ENCODE data around the gene TRIP10. TPM values are rescaled to one million over a fixed set of nuclear protein-coding genes. Genes with fewer than 3 reads are reported as not detected.

TRIP10 gene
- total RNA-seq, 1 experiment from 2014 or later = 96.6 TPM

- intact Hi-C loops (cut with micrococcal nuclease) = no loop called here
- Histone ChIP-seq H3K27ac (ENCODE audit: low read length) (no peak overlapping the region), H3F3A (ENCODE audit: low read length, unreplicated experiment) (no peaks in the 10 kb centered on the region), H4K20me1 (ENCODE audit: low read length) (no peaks in the 10 kb centered on the region), H3K9ac (ENCODE audit: low read length) (no peak overlapping the region), H3K36me3 (ENCODE audit: low read depth, low read length) (no peaks in the 10 kb centered on the region), H3K27me3 (ENCODE audit: low read length) (peaks cover 14% of the 10 kb centered on the region), H3K9me2 (replicated peaks; ENCODE audit: low read length) (no peaks in the 10 kb centered on the region), H3K9me3 (ENCODE audit: low read length) (no peaks in the 10 kb centered on the region), H2AFZ (ENCODE audit: low read length) (no peak overlapping the region), H3K79me2 (ENCODE audit: low read length) (no peaks in the 10 kb centered on the region), H3K4me1 (ENCODE audit: insufficient read depth, low read length) (no peaks in the 10 kb centered on the region), H3K4me2 (ENCODE audit: low read length) (no peak overlapping the region), H3K4me3 (ENCODE audit: low read length) (no peak overlapping the region)
- no peak for ATAC-seq
- BruUV-seq (replicated peaks) = no TSS peak
- DNase-seq = no peak
- TF ChIP-seq CTCF (conservative IDR thresholded peaks at IDR 0.05; ENCODE audit: low read depth, low read length) (no peak), EZH2 (IDR thresholded peaks at IDR 0.05; ENCODE audit: low read length, unreplicated experiment) (no peak), EZH2phosphoT487 (IDR thresholded peaks at IDR 0.05; ENCODE audit: borderline replicate concordance, low read length) (no peak)
- ChIA-PET CTCF (no interaction called here), POLR2A (ENCODE audit: unreplicated experiment) (interaction anchor here (0.6 kb wide), 1 partner anchor 147 kb away, joined by 4 read pairs; no protein-coding TSS in a partner anchor)
Measured at GRCh38 chr19:6714749-6715555, 24.5 kb upstream of the TRIP10 start.

DNA sequence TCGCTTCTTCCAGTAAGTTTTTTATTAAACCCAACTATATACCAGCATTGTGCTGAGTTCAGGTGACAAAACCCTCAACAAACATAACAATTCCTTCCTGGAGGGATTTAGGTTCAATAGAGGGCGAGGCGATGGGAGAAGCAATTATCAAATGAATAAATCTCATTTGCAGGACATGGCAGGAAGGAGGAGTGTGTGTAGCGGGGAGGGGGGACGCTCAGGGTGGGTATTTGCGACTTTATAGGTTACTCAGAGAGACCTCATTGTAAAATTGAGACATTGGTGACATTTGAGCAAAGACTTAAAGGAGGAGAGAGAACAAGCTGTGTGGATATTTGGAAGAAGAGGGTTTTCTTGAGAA lies 22.9 kb upstream of the TRIP10 start:
- no peak overlapping the region for H3K27ac ChIP-seq (ENCODE audit: low read length)
- no peaks in the 10 kb centered on the region for H3K27me3 ChIP-seq (ENCODE audit: low read length)
- CTCF ChIA-PET = no interaction called here
- H3K79me2 ChIP-seq (ENCODE audit: low read length) = no peaks in the 10 kb centered on the region
- H3K4me2 ChIP-seq (ENCODE audit: low read length) = no peak overlapping the region
- H3K9me3 ChIP-seq (ENCODE audit: low read length) = no peaks in the 10 kb centered on the region
- no peak overlapping the region for H2AFZ ChIP-seq (ENCODE audit: low read length)
- ATAC-seq (no peak), DNase-seq (no peak)
- no peak overlapping the region for H3K4me3 ChIP-seq (ENCODE audit: low read length)
- BruUV-seq (replicated peaks) = no TSS peak
- POLR2A ChIA-PET (ENCODE audit: unreplicated experiment) = no interaction called here
- no peaks in the 10 kb centered on the region for H4K20me1 ChIP-seq (ENCODE audit: low read length)
- intact Hi-C loops (cut with micrococcal nuclease) = no loop called here
- TF ChIP-seq CTCF (conservative IDR thresholded peaks at IDR 0.05; ENCODE audit: low read depth, low read length) (no peak), EZH2phosphoT487 (IDR thresholded peaks at IDR 0.05; ENCODE audit: borderline replicate concordance, low read length) (no peak), EZH2 (IDR thresholded peaks at IDR 0.05; ENCODE audit: low read length, unreplicated experiment) (no peak)
- no peaks in the 10 kb centered on the region for H3K4me1 ChIP-seq (ENCODE audit: insufficient read depth, low read length)
- no peaks in the 10 kb centered on the region for H3K9me2 ChIP-seq (replicated peaks; ENCODE audit: low read length)
- no peaks in the 10 kb centered on the region for H3K36me3 ChIP-seq (ENCODE audit: low read depth, low read length)
- no peaks in the 10 kb centered on the region for H3F3A ChIP-seq (ENCODE audit: low read length, unreplicated experiment)
- H3K9ac ChIP-seq (ENCODE audit: low read length) = no peak overlapping the region

- intact Hi-C loops (cut with micrococcal nuclease) = no loop called here
- Histone ChIP-seq H3K9ac (ENCODE audit: low read length) (no peak overlapping the region), H3K4me2 (ENCODE audit: low read length) (no peak overlapping the region), H4K20me1 (ENCODE audit: low read length) (no peaks in the 10 kb centered on the region), H3K4me1 (ENCODE audit: insufficient read depth, low read length) (no peaks in the 10 kb centered on the region), H3K4me3 (ENCODE audit: low read length) (no peak overlapping the region), H3K79me2 (ENCODE audit: low read length) (no peaks in the 10 kb centered on the region), H3K27me3 (ENCODE audit: low read length) (no peaks in the 10 kb centered on the region), H3K9me3 (ENCODE audit: low read length) (no peaks in the 10 kb centered on the region), H3F3A (ENCODE audit: low read length, unreplicated experiment) (no peaks in the 10 kb centered on the region), H3K27ac (ENCODE audit: low read length) (no peak overlapping the region), H2AFZ (ENCODE audit: low read length) (no peak overlapping the region), H3K36me3 (ENCODE audit: low read depth, low read length) (no peaks in the 10 kb centered on the region), H3K9me2 (replicated peaks; ENCODE audit: low read length) (no peaks in the 10 kb centered on the region)
- CTCF ChIA-PET = no interaction called here
- no peak for ATAC-seq
- TF ChIP-seq EZH2phosphoT487 (IDR thresholded peaks at IDR 0.05; ENCODE audit: borderline replicate concordance, low read length) (no peak), CTCF (conservative IDR thresholded peaks at IDR 0.05; ENCODE audit: low read depth, low read length) (peak; percentile 37; the same call in 1 of the 2 replicates)
- no TSS peak for BruUV-seq (replicated peaks)
- POLR2A ChIA-PET (ENCODE audit: unreplicated experiment) = no interaction called here
- no peak for DNase-seq
Measured at GRCh38 chr19:6717036-6717435, 22.4 kb upstream of the TRIP10 start.
